Suprapubic skin (tissue), 4 donors: ENCODE data around the gene DSC2. TPM values are rescaled to one million over a fixed set of nuclear protein-coding genes. Genes with fewer than 3 reads are reported as not detected.

ENCODE experiments used
- DNase-seq, 2 donors: peaks; one replicate each; pipeline ENCODE4 v3.0.0-alpha.2; 2019; ENCODE audit warnings: low spot score in 2 of 2
- H3K27ac ChIP-seq: fragments of 200-600 bp; sonication (generic); one replicate; pipeline ENCODE4 v1.5.1; 2019
- H3K27me3 ChIP-seq: fragments of 200-600 bp; sonication (generic); one replicate; pipeline ENCODE4 v1.5.1; 2019
- H3K36me3 ChIP-seq: fragments of 200-600 bp; sonication (generic); one replicate; pipeline ENCODE4 v1.5.1; 2019
- H3K4me1 ChIP-seq: fragments of 200-600 bp; sonication (generic); one replicate; pipeline ENCODE4 v1.5.1; 2019
- H3K4me3 ChIP-seq: fragments of 200-600 bp; sonication (generic); one replicate; pipeline ENCODE4 v1.5.1; 2019; ENCODE audit warnings: mild to moderate bottlenecking
- H3K9me3 ChIP-seq: fragments of 200-600 bp; sonication (generic); one replicate; pipeline ENCODE4 v1.5.1; 2019
- CTCF ChIP-seq, 2 donors: fragments of 200-600 bp in 1 of 2; fragments of 450-650 bp in 1 of 2; sonication (generic) in 1 of 2; IDR thresholded peaks; one replicate each; pipeline ENCODE4 v1.5.1; 2016 to 2019; ENCODE audit warnings: antibody characterized with exemption in 2 of 2, mild to moderate bottlenecking in 1 of 2, moderate library complexity in 1 of 2
- EP300 ChIP-seq: sonication (generic); formaldehyde crosslinking; IDR thresholded peaks from one replicate; pipeline ENCODE4 v1.6.1; 2017; ENCODE audit warnings: antibody characterized with exemption
- POLR2A ChIP-seq, 2 donors: fragments of 450-650 bp; IDR thresholded peaks; one replicate each; pipeline ENCODE4 v1.6.1; 2017; ENCODE audit warnings: antibody characterized with exemption in 2 of 2, mild to moderate bottlenecking in 2 of 2, moderate library complexity in 2 of 2
- POLR2AphosphoS5 ChIP-seq, 3 donors: sonication (generic); formaldehyde crosslinking; IDR thresholded peaks; one replicate each; pipeline ENCODE4 v1.6.1; 2017; ENCODE audit warnings: antibody characterized with exemption in 3 of 3
- WGBS: methylation state at CpG from one replicate; pipeline ENCODE4 v1.1.5; 2018; 5-methylcytosine and 5-hydroxymethylcytosine counted together
- total RNA-seq, 4 donors: library from RNA; depleted of rRNA; stranded (reverse); fragments of >200 nt; gene quantifications; one replicate each; pipeline ENCODE4 v1.1.0, GENCODE V29; 2016

Gene DSC2
- total RNA-seq, 4 donors from 2014 or later = 26.2 to 36.4 (median 32.3) TPM

- 56% methylated on average over 6 of the region's 6 CpGs for WGBS
- H3K27me3 ChIP-seq = no peaks in the 10 kb centered on the region
- H3K4me3 ChIP-seq = no peak overlapping the region
- TF ChIP-seq CTCF (IDR thresholded peaks at IDR 0.05) (no peak), POLR2AphosphoS5 (IDR thresholded peaks at IDR 0.05) (no peak), EP300 (no peak), POLR2A (IDR thresholded peaks at IDR 0.05) (no peak)
- H3K4me1 ChIP-seq = peaks cover 8% of the 10 kb centered on the region
- no peak for DNase-seq
- H3K36me3 ChIP-seq = peaks cover 3% of the 10 kb centered on the region
- no peak overlapping the region for H3K27ac ChIP-seq
- H3K9me3 ChIP-seq = no peaks in the 10 kb centered on the region
Observed at GRCh38 chr18:31065036-31065773, 37.0 kb downstream of the DSC2 start.

GRCh38 chr18:31064130-31064529 is 38.1 kb downstream of the DSC2 start:
- WGBS = 25% methylated on average over 1 of the region's 1 CpG
- H3K9me3 ChIP-seq = no peaks in the 10 kb centered on the region
- H3K4me1 ChIP-seq = peaks cover 8% of the 10 kb centered on the region
- DNase-seq = no peak
- TF ChIP-seq CTCF (IDR thresholded peaks at IDR 0.05) = no peak
- TF ChIP-seq POLR2AphosphoS5 (IDR thresholded peaks at IDR 0.05) = no peak
- TF ChIP-seq POLR2A (IDR thresholded peaks at IDR 0.05) = no peak
- no peak for TF ChIP-seq EP300
- H3K27ac ChIP-seq = no peak overlapping the region
- peaks cover 3% of the 10 kb centered on the region for H3K36me3 ChIP-seq
- no peak overlapping the region for H3K4me3 ChIP-seq
- no peaks in the 10 kb centered on the region for H3K27me3 ChIP-seq

- no peak for TF ChIP-seq EP300
- TF ChIP-seq POLR2AphosphoS5 (IDR thresholded peaks at IDR 0.05) = no peak
- no peak for TF ChIP-seq POLR2A (IDR thresholded peaks at IDR 0.05)
- TF ChIP-seq CTCF (IDR thresholded peaks at IDR 0.05) = no peak
- no peak for DNase-seq
- Histone ChIP-seq H3K4me3 (no peak overlapping the region), H3K4me1 (peaks cover 12% of the 10 kb centered on the region), H3K36me3 (no peaks in the 10 kb centered on the region), H3K27ac (no peak overlapping the region), H3K27me3 (no peaks in the 10 kb centered on the region), H3K9me3 (no peaks in the 10 kb centered on the region)
- WGBS = 48% methylated on average over 4 of the region's 4 CpGs
Observed at GRCh38 chr18:31061945-31062344, 40.3 kb downstream of the DSC2 start.

GRCh38 chr18:31058897-31059296 is 43.3 kb downstream of the DSC2 start:
- 89% methylated on average over 3 of the region's 3 CpGs for WGBS
- no peaks in the 10 kb centered on the region for H3K36me3 ChIP-seq
- TF ChIP-seq CTCF (IDR thresholded peaks at IDR 0.05) (no peak), POLR2A (IDR thresholded peaks at IDR 0.05) (no peak), POLR2AphosphoS5 (IDR thresholded peaks at IDR 0.05) (no peak), EP300 (no peak)

GRCh38 chr18:31057917-31058316 is 44.3 kb downstream of the DSC2 start:
- peaks cover 18% of the 10 kb centered on the region for H3K4me1 ChIP-seq
- H3K4me3 ChIP-seq = no peak overlapping the region
- no peaks in the 10 kb centered on the region for H3K27me3 ChIP-seq
- TF ChIP-seq POLR2AphosphoS5 (IDR thresholded peaks at IDR 0.05) = no peak
- no peak for TF ChIP-seq EP300
- TF ChIP-seq CTCF (IDR thresholded peaks at IDR 0.05) = no peak
- TF ChIP-seq POLR2A (IDR thresholded peaks at IDR 0.05) = no peak
- H3K36me3 ChIP-seq = no peaks in the 10 kb centered on the region
- H3K27ac ChIP-seq = no peak overlapping the region
- WGBS = 84% methylated on average over 4 of the region's 4 CpGs
- DNase-seq = no peak
- H3K9me3 ChIP-seq = no peaks in the 10 kb centered on the region

More at GRCh38 chr18:31058897-31059296, 43.3 kb downstream of the DSC2 start:
- Histone ChIP-seq H3K4me3 (no peak overlapping the region), H3K4me1 (peaks cover 18% of the 10 kb centered on the region), H3K27me3 (no peaks in the 10 kb centered on the region), H3K9me3 (no peaks in the 10 kb centered on the region), H3K27ac (no peak overlapping the region)
- DNase-seq = no peak
